Astrocyte of the spinal cord (primary cell): ENCODE results near the gene ERBB3.
"Not testable (repeated sequence)": the region's sequence is repeated elsewhere in the genome, so short reads cannot be mapped to it uniquely, and the experiment has no call there.

ENCODE experiments used
- DNase-seq: peaks from one replicate; pipeline ENCODE4 v3.0.0; 2011; ENCODE audit warnings: low read depth, low spot score
- H3K4me3 ChIP-seq: 2 replicates; pipeline ENCODE4 v1.5.1; 2011; ENCODE audit warnings: low read depth, mild to moderate bottlenecking, low read length, moderate library complexity
- CTCF ChIP-seq: IDR thresholded peaks from 2 replicates; pipeline ENCODE4 v1.5.1; 2012; ENCODE audit warnings: low read depth, mild to moderate bottlenecking, low read length, inconsistent platforms
- in situ Hi-C: cut with HindIII; loops from 2 replicates; pipeline ENCODE4 v1.10.0; 2017; ENCODE audit warnings: low sequenced_read_pairs

ERBB3 gene

DNA sequence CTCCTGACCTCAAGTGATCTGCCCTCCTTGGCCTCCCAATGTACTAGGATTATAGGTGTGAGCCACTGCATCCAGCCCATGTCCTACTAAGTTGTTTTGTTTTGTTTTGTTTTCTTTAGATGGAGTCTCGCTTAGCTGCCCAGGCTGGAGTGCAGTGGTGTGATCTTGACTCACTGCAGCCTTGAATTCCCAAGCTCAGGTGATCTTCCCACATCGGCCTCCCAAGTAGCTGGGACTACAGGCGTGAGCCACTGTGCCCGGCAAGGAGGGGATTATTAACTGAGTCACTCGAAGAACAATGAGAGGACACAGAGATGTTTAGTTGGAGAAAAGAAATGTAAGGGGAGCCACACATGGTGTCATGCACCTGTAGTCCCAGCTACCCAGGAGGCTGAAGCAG is 18.0 kb upstream of the ERBB3 start:
- TF ChIP-seq CTCF = no peak
- no peak for DNase-seq
- H3K4me3 ChIP-seq = no peak overlapping the region
- in situ Hi-C loops = no loop called here

GRCh38 chr12:56062996-56063395 is 17.0 kb upstream of the ERBB3 start:
- TF ChIP-seq CTCF = no peak
- no peak for DNase-seq
- in situ Hi-C loops = no loop called here
- H3K4me3 ChIP-seq = no peak overlapping the region

GRCh38 chr12:56071648-56072047 is 8.3 kb upstream of the ERBB3 start:
- in situ Hi-C loops = no loop called here
- no peak for DNase-seq
- TF ChIP-seq CTCF = no peak
- H3K4me3 ChIP-seq = no peak overlapping the region

DNA sequence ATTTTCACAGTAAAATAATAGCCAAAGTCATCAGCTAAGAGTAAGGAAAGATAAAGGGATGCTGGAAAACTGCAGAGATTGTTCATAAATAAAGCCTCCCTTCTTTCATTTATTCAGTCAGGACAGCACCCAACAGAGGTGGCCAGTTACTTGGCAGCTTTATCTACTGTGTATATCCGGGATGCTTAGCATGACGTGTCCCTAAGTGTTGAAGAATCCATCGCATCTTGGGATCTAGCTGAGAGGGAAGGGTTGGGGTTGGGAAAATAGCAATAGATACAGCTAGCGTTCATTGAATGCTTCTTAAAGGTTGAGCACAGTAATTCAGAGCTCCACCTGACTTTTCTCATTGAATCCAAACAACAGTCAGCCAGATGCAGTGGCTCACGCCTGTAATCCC is 5.6 kb upstream of the ERBB3 start:
- in situ Hi-C loops = no loop called here
- H3K4me3 ChIP-seq = no peak overlapping the region
- DNase-seq = no peak
- no peak for TF ChIP-seq CTCF

DNA sequence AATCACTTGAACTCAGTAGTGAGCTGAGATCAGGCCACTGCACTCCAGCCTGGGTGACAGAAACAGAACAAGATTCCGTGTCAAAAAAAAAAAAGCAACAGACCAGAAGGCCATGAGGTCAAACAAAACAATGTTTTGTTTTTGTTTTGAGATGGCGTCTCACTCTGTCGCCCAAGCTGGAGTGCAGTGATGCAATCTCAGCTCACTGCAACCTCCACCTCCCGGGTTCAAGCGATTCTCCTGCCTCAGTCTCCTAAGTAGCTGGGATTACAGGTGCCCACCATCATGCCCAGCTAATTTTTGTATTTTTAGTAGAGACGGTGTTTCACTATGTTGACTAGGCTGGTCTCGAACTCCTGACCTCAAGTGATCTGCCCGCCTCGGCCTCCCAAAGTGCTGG is 2.0 kb upstream of the ERBB3 start:
- in situ Hi-C loops, DNase-seq, H3K4me3 ChIP-seq: not testable (repeated sequence)

DNA sequence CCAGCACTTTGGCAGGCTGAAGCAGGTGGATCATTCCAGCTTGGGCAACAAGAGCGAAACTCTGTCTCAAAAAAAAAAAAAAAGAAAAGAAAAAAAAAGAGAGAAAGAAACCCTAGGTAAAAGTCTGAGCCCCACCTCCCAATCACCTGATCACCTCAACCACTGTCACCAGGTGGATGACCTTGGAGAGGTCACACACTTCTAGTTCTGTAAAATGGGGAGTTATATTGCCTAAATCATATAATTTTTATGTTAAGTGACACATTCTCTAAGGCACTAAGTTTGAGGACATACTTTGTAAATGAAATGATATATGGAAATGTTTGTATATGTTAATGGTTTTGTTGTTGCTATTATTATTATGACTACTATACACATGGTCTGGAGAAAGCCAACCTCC is 1.5 kb upstream of the ERBB3 start:
- in situ Hi-C loops = no loop called here
- TF ChIP-seq CTCF = no peak

DNA sequence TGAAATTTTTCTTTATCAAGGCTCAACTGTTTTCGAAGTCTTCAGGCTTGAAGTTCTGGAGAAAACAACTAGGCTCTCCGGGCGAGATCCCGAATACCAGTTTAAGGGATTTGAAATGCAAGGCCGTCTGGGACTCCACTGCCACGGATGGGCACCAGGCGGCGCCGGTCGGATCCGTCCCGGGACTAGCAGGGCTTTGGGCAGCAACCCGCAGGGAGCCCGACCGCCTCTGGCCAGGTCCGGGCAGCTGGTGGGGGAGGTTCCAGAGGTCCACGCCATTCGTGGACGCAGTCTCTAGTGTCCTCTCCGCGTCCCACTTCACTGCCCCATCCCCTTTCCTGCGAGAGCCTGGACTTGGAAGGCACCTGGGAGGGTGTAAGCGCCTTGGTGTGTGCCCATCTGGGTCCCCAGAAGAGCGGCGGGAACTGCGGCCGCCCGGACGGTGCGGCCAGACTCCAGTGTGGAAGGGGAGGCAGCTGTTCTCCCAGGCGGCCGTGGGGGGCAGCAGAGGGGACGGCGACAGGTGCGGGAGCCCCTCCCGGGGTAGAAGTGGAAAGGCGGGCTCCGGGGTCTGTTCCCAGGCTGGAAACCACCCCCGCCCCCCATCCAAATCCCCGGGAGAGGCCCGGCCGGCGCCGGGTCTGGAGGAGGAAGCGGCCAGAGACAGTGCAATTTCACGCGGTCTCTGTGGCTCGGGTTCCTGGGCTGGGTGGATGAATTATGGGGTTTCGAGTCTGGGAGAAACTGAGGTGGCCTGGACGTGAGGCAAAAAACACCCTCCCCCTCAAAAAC is 838 bp upstream of the ERBB3 start:
- peak; percentile 85 for DNase-seq
- H3K4me3 ChIP-seq = peak overlapping the region; percentile 42
- in situ Hi-C loops = no loop called here
- peak; percentile 86 for TF ChIP-seq CTCF

More for the DNA sequence above, 1.5 kb upstream of the ERBB3 start:
- H3K4me3 ChIP-seq = no peak overlapping the region
- no peak for DNase-seq
